Thyroid gland (tissue), 4 donors: ENCODE results near the gene DCUN1D4. TPM values are rescaled to one million over a fixed set of nuclear protein-coding genes. Genes with fewer than 3 reads are reported as not detected.

Experiments
- DNase-seq, 2 donors: peaks; one replicate each; pipeline ENCODE4 v3.0.0-alpha.2; 2019
- H3K27ac ChIP-seq, 3 donors: fragments of 200-600 bp; sonication (generic); 1 replicate in 2 of 3; 2 replicates in 1 of 3; pipeline ENCODE4 v1.5.1; 2016 to 2019; ENCODE audit warnings: mild to moderate bottlenecking in 1 of 3, moderate library complexity in 1 of 3
- H3K27me3 ChIP-seq: fragments of 200-600 bp; sonication (generic); one replicate; pipeline ENCODE4 v1.5.1; 2019
- H3K36me3 ChIP-seq, 2 donors: fragments of 200-600 bp; sonication (generic); one replicate each; pipeline ENCODE4 v1.5.1; 2016 to 2019
- H3K4me1 ChIP-seq, 2 donors: fragments of 200-600 bp; sonication (generic); one replicate each; pipeline ENCODE4 v1.5.1; 2017 to 2019
- H3K4me3 ChIP-seq, 3 donors: fragments of 200-600 bp; sonication (generic); replicated peaks in 1 of 3; 1 replicate in 2 of 3; 2 replicates in 1 of 3; pipeline ENCODE4 v1.5.1; 2016; ENCODE audit warnings: mild to moderate bottlenecking in 1 of 3
- H3K9me3 ChIP-seq: fragments of 200-600 bp; sonication (generic); one replicate; pipeline ENCODE4 v1.5.1; 2017
- POLR2A ChIP-seq, 2 donors: fragments of 450-650 bp; IDR thresholded peaks; one replicate each; pipeline ENCODE4 v1.6.1; 2017; ENCODE audit warnings: antibody characterized with exemption in 2 of 2, mild to moderate bottlenecking in 2 of 2, moderate library complexity in 1 of 2
- WGBS, 2 donors: methylation state at CpG; one replicate each; pipeline ENCODE4 v1.1.5; 2017; 5-methylcytosine and 5-hydroxymethylcytosine counted together
- intact Hi-C: fragments of 100-400 bp; cut with DNase I; formaldehyde crosslinking; loops from one replicate; pipeline ENCODE4 v1.15.1; 2023
- total RNA-seq, 4 donors: library from RNA; depleted of rRNA; stranded (reverse); fragments of >200 nt; gene quantifications; one replicate each; pipeline ENCODE4 v1.2.3, GENCODE V29; 2016
- TF ChIP-seq, protein P1 (sequence below), 6 experiments: fragments of 200-600 bp in 3 of 6; fragments of 450-650 bp in 3 of 6; sonication (generic) in 3 of 6; IDR thresholded peaks; one replicate each; pipeline ENCODE4 v1.5.1; 2016 to 2019; ENCODE audit warnings: antibody characterized with exemption in 6 of 6, mild to moderate bottlenecking in 2 of 6, inconsistent platforms in 1 of 6, moderate library complexity in 1 of 6

The DCUN1D4 gene
- total RNA-seq = 10 to 100 TPM; 44.6 to 81.4 (median 51.7) TPM

- WGBS, 2 donors = 0% methylated on average over 11 to 32 of the region's 68 CpGs
- Histone ChIP-seq H3K36me3 (no peaks in the 10 kb centered on the region), H3K4me3 (peak within 1 kb of the TSS; percentile 78 to 85 (median 82)), H3K4me1 (peaks cover 13% of the 10 kb centered on the region in 2 donors), H3K27ac (peak within 1 kb of the TSS; percentile 79 to 95 (median 86)), H3K27me3 (no peaks in the 10 kb centered on the region), H3K9me3 (no peaks in the 10 kb centered on the region)
- peak; percentile 100 for DNase-seq
- intact Hi-C loops = loop anchor here (10.0 kb wide), 1 partner anchor 1532 kb away; the partner anchor contains the start of gene FIP1L1
- peak; percentile 67 to 83 for TF ChIP-seq POLR2A (IDR thresholded peaks at IDR 0.05)
- TF ChIP-seq, protein P1, sequence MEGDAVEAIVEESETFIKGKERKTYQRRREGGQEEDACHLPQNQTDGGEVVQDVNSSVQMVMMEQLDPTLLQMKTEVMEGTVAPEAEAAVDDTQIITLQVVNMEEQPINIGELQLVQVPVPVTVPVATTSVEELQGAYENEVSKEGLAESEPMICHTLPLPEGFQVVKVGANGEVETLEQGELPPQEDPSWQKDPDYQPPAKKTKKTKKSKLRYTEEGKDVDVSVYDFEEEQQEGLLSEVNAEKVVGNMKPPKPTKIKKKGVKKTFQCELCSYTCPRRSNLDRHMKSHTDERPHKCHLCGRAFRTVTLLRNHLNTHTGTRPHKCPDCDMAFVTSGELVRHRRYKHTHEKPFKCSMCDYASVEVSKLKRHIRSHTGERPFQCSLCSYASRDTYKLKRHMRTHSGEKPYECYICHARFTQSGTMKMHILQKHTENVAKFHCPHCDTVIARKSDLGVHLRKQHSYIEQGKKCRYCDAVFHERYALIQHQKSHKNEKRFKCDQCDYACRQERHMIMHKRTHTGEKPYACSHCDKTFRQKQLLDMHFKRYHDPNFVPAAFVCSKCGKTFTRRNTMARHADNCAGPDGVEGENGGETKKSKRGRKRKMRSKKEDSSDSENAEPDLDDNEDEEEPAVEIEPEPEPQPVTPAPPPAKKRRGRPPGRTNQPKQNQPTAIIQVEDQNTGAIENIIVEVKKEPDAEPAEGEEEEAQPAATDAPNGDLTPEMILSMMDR (IDR thresholded peaks at IDR 0.05) = peak in 3 of 6 experiments; percentile 26 to 45 (median 40)
Observed at GRCh38 chr4:51842554-51843308, at the start of gene DCUN1D4. Gene DCUN1D4 (plus strand): TSS chr4:51843153. CDS start chr4:51843243, 90 bp downstream.

GRCh38 chr4:51820443-51821234, 22.3 kb upstream of the DCUN1D4 start:
- Histone ChIP-seq H3K27ac (no peak overlapping the region), H3K4me3 (no peak overlapping the region), H3K4me1 (no peaks in the 10 kb centered on the region), H3K27me3 (no peaks in the 10 kb centered on the region), H3K36me3 (no peaks in the 10 kb centered on the region), H3K9me3 (no peaks in the 10 kb centered on the region)
- no peak for DNase-seq
- TF ChIP-seq, protein P1 (IDR thresholded peaks at IDR 0.05) = no peak
- TF ChIP-seq POLR2A (IDR thresholded peaks at IDR 0.05) = no peak
- 77 to 80% methylated on average over 8 of the region's 8 CpGs for WGBS, 2 donors
- intact Hi-C loops = no loop called here

- TF ChIP-seq, protein P1 (IDR thresholded peaks at IDR 0.05) = no peak
- no peak for TF ChIP-seq POLR2A (IDR thresholded peaks at IDR 0.05)
- no peak for DNase-seq
- Histone ChIP-seq H3K36me3 (no peaks in the 10 kb centered on the region), H3K9me3 (no peaks in the 10 kb centered on the region), H3K27me3 (no peaks in the 10 kb centered on the region), H3K4me3 (no peak overlapping the region), H3K4me1 (no peaks in the 10 kb centered on the region), H3K27ac (no peak overlapping the region)
- WGBS, 2 donors = 74 to 78% methylated on average over 5 of the region's 5 CpGs
- intact Hi-C loops = no loop called here
Observed at GRCh38 chr4:51825341-51825740, 17.6 kb upstream of the DCUN1D4 start.

- intact Hi-C loops = no loop called here
- 48 to 50% methylated on average over 3 of the region's 3 CpGs for WGBS, 2 donors
- no peaks in the 10 kb centered on the region for H3K9me3 ChIP-seq
Observed at GRCh38 chr4:51830156-51830720, 12.7 kb upstream of the DCUN1D4 start.

More at GRCh38 chr4:51830156-51830720, 12.7 kb upstream of the DCUN1D4 start:
- no peak for DNase-seq
- Histone ChIP-seq H3K4me3 (no peak overlapping the region), H3K36me3 (no peaks in the 10 kb centered on the region), H3K27ac (no peak overlapping the region), H3K4me1 (no peaks in the 10 kb centered on the region), H3K27me3 (no peaks in the 10 kb centered on the region)
- TF ChIP-seq, protein P1 (IDR thresholded peaks at IDR 0.05) = no peak
- no peak for TF ChIP-seq POLR2A (IDR thresholded peaks at IDR 0.05)
